Hippocampal formation (tissue), 2 donors: Measurements from ENCODE around the gene PRDM16.

Experiments used
- DNase-seq, 2 donors: peaks; one replicate each; lab custom pipeline; 2025; lab: John Stamatoyannopoulos, UW

The PRDM16 gene

GRCh38 chr1:3461238-3461933 lies 392.4 kb downstream of the PRDM16 start:
- DNase-seq: no peak

GRCh38 chr1:3461934-3462275 lies 392.9 kb downstream of the PRDM16 start:
- DNase-seq: no peak

GRCh38 chr1:3462356-3463012 lies 393.5 kb downstream of the PRDM16 start:
- no peak for DNase-seq

- DNase-seq: no peak
Measured at GRCh38 chr1:3463013-3463385, 394.0 kb downstream of the PRDM16 start.

GRCh38 chr1:3463408-3463863 lies 394.4 kb downstream of the PRDM16 start:
- DNase-seq: no peak

GRCh38 chr1:3463891-3464648 lies 395.1 kb downstream of the PRDM16 start:
- no peak for DNase-seq

GRCh38 chr1:3464649-3465025 lies 395.6 kb downstream of the PRDM16 start:
- DNase-seq: no peak

- DNase-seq: no peak
Measured at GRCh38 chr1:3465091-3465934, 396.3 kb downstream of the PRDM16 start.

- no peak for DNase-seq
Measured at GRCh38 chr1:3465935-3466321, 396.9 kb downstream of the PRDM16 start.

- DNase-seq: no peak
Measured at GRCh38 chr1:3466366-3467075, 397.5 kb downstream of the PRDM16 start.

- no peak for DNase-seq
Measured at GRCh38 chr1:3467096-3468036, 398.4 kb downstream of the PRDM16 start.

GRCh38 chr1:3468236-3469103 lies 399.5 kb downstream of the PRDM16 start:
- no peak for DNase-seq

- DNase-seq: no peak
Measured at GRCh38 chr1:3469104-3469848, 400.3 kb downstream of the PRDM16 start.

GRCh38 chr1:3469849-3470649 lies 401.0 kb downstream of the PRDM16 start:
- DNase-seq: no peak

GRCh38 chr1:3470650-3471355 lies 401.8 kb downstream of the PRDM16 start:
- no peak for DNase-seq

GRCh38 chr1:3471356-3472087 lies 402.5 kb downstream of the PRDM16 start:
- DNase-seq: peak in 1 of 2 donors; percentile 23
